Mononuclear cell (primary cell): Measurements from ENCODE around the gene ZNF333. TPM values are rescaled to one million over a fixed set of nuclear protein-coding genes. Genes with fewer than 3 reads are reported as not detected.

Source experiments
- H3K27me3 ChIP-seq: 2 replicates; pipeline ENCODE4 v1.6.0; 2011; ENCODE audit warnings: low read length, control low read depth; ENCODE audit not compliant: insufficient read depth
- H3K4me1 ChIP-seq: 2 replicates; pipeline ENCODE4 v1.5.1; 2011; ENCODE audit warnings: mild to moderate bottlenecking, low read length, control low read depth; ENCODE audit not compliant: insufficient read depth
- H3K4me3 ChIP-seq: 2 replicates; pipeline ENCODE4 v1.5.1; 2011; ENCODE audit warnings: mild to moderate bottlenecking, low read length, moderate library complexity
- H3K9me3 ChIP-seq: 2 replicates; pipeline ENCODE4 v1.5.1; 2011; ENCODE audit warnings: low read depth, mild to moderate bottlenecking, control low read depth, low read length
- total RNA-seq: library from RNA; depleted of rRNA; stranded (reverse); fragments of >200 nt; gene quantifications from one replicate; pipeline ENCODE4 v1.2.3, GENCODE V29; 2012

The ZNF333 gene
- total RNA-seq, 1 donor, result 10.7 TPM

DNA sequence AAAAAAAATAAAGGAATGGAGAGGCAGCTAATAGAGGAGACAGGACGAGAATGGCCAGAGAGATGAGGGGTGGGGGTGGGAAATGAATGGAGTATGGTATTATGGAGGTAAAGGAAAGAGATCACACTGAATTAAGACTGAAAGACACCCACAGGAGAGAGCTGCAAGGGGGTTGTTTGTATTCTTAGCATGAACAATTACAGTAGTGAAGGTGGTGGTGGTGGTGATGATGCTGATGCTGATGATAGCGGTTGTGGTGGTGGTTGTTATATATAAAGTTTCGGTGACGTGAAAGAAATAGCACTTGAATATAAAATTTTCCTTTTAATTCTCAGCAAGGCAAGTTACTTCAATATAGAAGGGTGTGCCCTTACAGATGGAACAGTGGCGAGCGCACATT is 12.4 kb upstream of the ZNF333 start:
- no peaks in the 10 kb centered on the region for H3K27me3 ChIP-seq
- H3K4me3 ChIP-seq, result no peak overlapping the region
- H3K4me1 ChIP-seq, result peaks cover 50% of the 10 kb centered on the region

DNA sequence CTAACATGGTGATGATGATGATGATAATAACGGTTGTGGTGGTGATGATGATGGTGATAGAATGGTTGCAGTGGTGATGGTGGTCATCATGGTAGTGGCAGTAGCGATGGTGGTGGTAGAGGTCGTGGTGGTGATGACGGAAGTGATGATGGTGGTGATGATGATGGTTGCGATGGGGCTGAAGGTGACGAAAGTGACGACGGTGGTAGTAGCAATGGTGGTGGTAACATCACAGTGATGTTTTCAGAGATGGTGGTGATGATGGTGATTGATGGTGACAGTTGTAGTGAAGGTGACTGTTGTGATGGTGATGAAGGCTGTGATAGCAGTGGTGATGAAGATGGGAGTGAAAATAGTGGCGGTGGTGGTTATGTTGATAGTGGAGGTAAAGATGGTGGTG is 11.6 kb upstream of the ZNF333 start:
- Histone ChIP-seq H3K27me3 (no peaks in the 10 kb centered on the region), H3K4me1 (peaks cover 50% of the 10 kb centered on the region), H3K9me3 (no peaks in the 10 kb centered on the region), H3K4me3 (no peak overlapping the region)

More for the DNA sequence above, 12.4 kb upstream of the ZNF333 start:
- H3K9me3 ChIP-seq, result no peaks in the 10 kb centered on the region

- Histone ChIP-seq H3K27me3 (no peaks in the 10 kb centered on the region), H3K4me1 (peaks cover 38% of the 10 kb centered on the region), H3K9me3 (no peaks in the 10 kb centered on the region), H3K4me3 (no peak overlapping the region)
Observed at GRCh38 chr19:14682084-14682483, 7.8 kb upstream of the ZNF333 start.

- Histone ChIP-seq H3K4me1 (peaks cover 37% of the 10 kb centered on the region), H3K27me3 (no peaks in the 10 kb centered on the region), H3K9me3 (no peaks in the 10 kb centered on the region), H3K4me3 (no peak overlapping the region)
Observed at GRCh38 chr19:14683439-14683838, 6.4 kb upstream of the ZNF333 start.

- Histone ChIP-seq H3K9me3 (no peaks in the 10 kb centered on the region), H3K27me3 (no peaks in the 10 kb centered on the region), H3K4me1 (peaks cover 52% of the 10 kb centered on the region), H3K4me3 (no peak overlapping the region)
Observed at GRCh38 chr19:14686411-14686810, 3.4 kb upstream of the ZNF333 start.

- Histone ChIP-seq H3K9me3 (no peaks in the 10 kb centered on the region), H3K4me1 (peaks cover 8% of the 10 kb centered on the region), H3K4me3 (no peak overlapping the region), H3K27me3 (no peaks in the 10 kb centered on the region)
Observed at GRCh38 chr19:14694641-14695266, 4.9 kb downstream of the ZNF333 start.

- Histone ChIP-seq H3K27me3 (no peaks in the 10 kb centered on the region), H3K4me3 (no peak overlapping the region), H3K4me1 (peaks cover 6% of the 10 kb centered on the region), H3K9me3 (no peaks in the 10 kb centered on the region)
Observed at GRCh38 chr19:14695471-14695870, 5.6 kb downstream of the ZNF333 start.

- no peaks in the 10 kb centered on the region for H3K9me3 ChIP-seq
- H3K4me1 ChIP-seq, result no peaks in the 10 kb centered on the region
- H3K27me3 ChIP-seq, result no peaks in the 10 kb centered on the region
- no peak overlapping the region for H3K4me3 ChIP-seq
Observed at GRCh38 chr19:14699641-14700040, 9.8 kb downstream of the ZNF333 start.

GRCh38 chr19:14700711-14701375 is 11.0 kb downstream of the ZNF333 start:
- Histone ChIP-seq H3K4me1 (no peaks in the 10 kb centered on the region), H3K27me3 (no peaks in the 10 kb centered on the region), H3K9me3 (no peaks in the 10 kb centered on the region), H3K4me3 (no peak overlapping the region)

- no peaks in the 10 kb centered on the region for H3K9me3 ChIP-seq
- no peaks in the 10 kb centered on the region for H3K27me3 ChIP-seq
- H3K4me3 ChIP-seq, result no peak overlapping the region
- H3K4me1 ChIP-seq, result no peaks in the 10 kb centered on the region
Observed at GRCh38 chr19:14703833-14704232, 14.0 kb downstream of the ZNF333 start.

GRCh38 chr19:14704450-14704849 is 14.6 kb downstream of the ZNF333 start:
- Histone ChIP-seq H3K4me1 (no peaks in the 10 kb centered on the region), H3K4me3 (no peak overlapping the region), H3K27me3 (no peaks in the 10 kb centered on the region), H3K9me3 (no peaks in the 10 kb centered on the region)

- Histone ChIP-seq H3K9me3 (peaks cover 51% of the 10 kb centered on the region), H3K4me3 (no peak overlapping the region), H3K4me1 (no peaks in the 10 kb centered on the region), H3K27me3 (no peaks in the 10 kb centered on the region)
Observed at GRCh38 chr19:14715841-14716240, 26.0 kb downstream of the ZNF333 start.

DNA sequence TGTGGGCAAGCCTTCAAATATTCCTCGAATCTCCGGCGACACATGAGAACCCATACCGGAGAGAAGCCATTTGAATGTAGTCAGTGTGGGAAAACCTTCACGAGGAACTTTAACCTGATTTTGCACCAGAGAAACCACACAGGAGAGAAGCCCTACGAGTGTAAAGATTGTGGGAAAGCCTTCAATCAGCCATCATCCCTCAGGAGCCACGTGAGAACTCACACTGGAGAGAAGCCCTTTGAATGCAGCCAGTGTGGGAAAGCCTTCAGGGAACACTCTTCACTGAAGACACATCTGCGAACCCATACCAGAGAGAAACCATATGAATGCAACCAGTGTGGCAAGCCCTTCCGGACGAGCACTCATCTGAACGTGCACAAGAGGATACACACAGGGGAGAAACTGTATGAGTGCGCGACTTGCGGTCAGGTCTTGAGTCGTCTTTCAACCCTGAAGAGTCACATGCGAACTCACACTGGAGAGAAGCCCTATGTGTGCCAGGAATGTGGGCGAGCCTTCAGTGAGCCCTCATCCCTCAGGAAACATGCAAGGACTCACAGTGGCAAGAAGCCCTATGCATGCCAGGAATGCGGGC is 28.8 kb downstream of the ZNF333 start:
- Histone ChIP-seq H3K4me3 (no peak overlapping the region), H3K27me3 (no peaks in the 10 kb centered on the region), H3K4me1 (no peaks in the 10 kb centered on the region), H3K9me3 (peaks cover 74% of the 10 kb centered on the region)

GRCh38 chr19:14719162-14719561 is 29.3 kb downstream of the ZNF333 start:
- Histone ChIP-seq H3K9me3 (peaks cover 79% of the 10 kb centered on the region), H3K4me1 (no peaks in the 10 kb centered on the region), H3K27me3 (no peaks in the 10 kb centered on the region), H3K4me3 (no peak overlapping the region)

DNA sequence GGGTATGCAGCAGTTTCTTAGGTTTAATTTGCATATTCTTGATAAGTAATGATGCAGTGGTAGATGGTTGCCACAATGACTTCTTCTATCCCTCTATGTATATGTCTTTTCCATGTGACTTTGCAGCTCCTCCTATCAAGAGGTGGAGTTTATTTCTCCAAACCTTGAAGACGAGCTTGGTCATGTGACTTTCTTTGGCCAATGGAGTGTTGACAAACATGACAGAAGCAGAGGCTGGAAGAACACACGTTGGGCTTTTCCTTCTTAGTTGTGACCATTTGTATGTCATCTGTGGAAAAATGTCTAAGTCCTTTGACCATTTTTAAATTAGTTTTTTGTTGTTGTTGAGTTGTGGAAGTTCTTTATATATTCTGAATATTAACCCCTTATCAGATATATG is 32.3 kb downstream of the ZNF333 start:
- H3K4me3 ChIP-seq, result no peak overlapping the region
- no peaks in the 10 kb centered on the region for H3K4me1 ChIP-seq
- peaks cover 65% of the 10 kb centered on the region for H3K9me3 ChIP-seq
- H3K27me3 ChIP-seq, result no peaks in the 10 kb centered on the region

GRCh38 chr19:14728595-14728994 is 38.7 kb downstream of the ZNF333 start:
- no peaks in the 10 kb centered on the region for H3K27me3 ChIP-seq
- peaks cover 16% of the 10 kb centered on the region for H3K9me3 ChIP-seq
- H3K4me3 ChIP-seq, result no peak overlapping the region

More at GRCh38 chr19:14728595-14728994, 38.7 kb downstream of the ZNF333 start:
- no peaks in the 10 kb centered on the region for H3K4me1 ChIP-seq
